NCI-H82 (cell line): ENCODE results near the gene CNGA4.
"Not testable (repeated sequence)": the region's sequence is repeated elsewhere in the genome, so short reads cannot be mapped to it uniquely, and the experiment has no call there.

Experiments used
- DNase-seq: peaks from one replicate; lab custom pipeline; 2025; lab: John Stamatoyannopoulos, UW

CNGA4 gene

GRCh38 chr11:6225024-6225423, 13.9 kb upstream of the CNGA4 start:
- DNase-seq: no peak

GRCh38 chr11:6225896-6226295, 13.0 kb upstream of the CNGA4 start:
- DNase-seq: no peak

DNA sequence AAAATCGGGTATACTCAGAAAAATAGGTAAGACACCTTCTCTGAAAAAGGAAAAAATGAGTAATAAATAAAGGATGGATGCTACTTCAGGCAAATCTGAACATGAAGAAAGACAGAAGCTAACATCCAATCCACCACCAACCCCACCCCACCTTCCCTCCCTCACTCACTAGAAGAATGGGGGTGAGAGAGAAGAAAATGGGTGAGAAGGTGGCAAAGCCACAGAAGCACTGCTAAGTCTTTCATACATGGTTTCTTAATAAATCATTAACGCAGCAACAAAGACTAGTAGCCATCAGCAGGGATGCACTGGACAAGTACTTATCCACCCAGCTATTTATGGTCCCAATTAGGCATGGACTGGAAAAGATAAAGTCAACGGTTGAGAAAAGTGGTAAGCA, 10.4 kb upstream of the CNGA4 start:
- DNase-seq: no peak

GRCh38 chr11:6229911-6230310, 9.0 kb upstream of the CNGA4 start:
- DNase-seq: no peak

GRCh38 chr11:6232899-6233298, 6.0 kb upstream of the CNGA4 start:
- DNase-seq: no peak

DNA sequence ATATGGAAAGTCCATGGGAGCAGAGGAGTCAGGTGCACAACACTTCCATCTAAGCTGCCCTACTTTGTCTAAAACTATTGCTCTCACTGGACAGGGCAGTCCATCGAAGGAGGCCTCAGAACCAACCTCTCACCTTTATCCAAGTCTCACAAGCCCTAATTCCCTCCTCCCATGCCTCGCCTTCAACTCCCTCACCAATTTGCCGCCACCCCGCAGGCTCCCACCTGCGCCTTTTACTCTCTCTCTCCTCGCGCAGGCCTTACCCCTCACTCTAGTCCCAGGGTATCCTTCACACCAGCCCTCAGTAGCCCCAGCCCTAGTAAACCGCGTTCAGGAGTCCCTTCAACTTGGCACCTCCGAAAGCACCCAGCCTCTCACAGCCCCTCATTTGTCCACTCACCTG, 4.9 kb upstream of the CNGA4 start:
- DNase-seq: no peak

- DNase-seq: peak; percentile 100
These were observed 4.3 kb upstream of the CNGA4 start, which contains the start of gene FHIP1B for GRCh38 chr11:6234387-6235107. FHIP1B (minus strand) TSS chr11:6234636; CDS start chr11:6224516, 10,120 bp downstream.

DNA sequence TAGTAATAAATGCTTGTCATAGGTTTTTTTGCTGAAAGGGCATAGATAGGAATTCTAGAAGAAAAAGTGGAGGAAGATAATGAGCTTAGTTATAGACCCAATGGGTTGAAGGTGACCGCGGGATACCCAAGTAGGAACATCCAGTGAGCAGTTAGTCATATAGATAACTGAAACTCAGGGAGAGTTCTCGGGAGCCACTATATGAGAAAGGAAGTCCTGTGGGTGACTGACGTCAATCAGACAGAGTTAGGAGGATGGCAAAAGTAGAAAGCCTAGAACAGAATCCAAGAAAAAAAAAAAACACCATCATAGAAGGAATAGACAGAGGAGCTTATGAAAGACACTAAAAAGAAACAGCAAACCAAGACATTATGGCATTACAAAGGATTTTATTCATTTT, 1.6 kb upstream of the CNGA4 start:
- DNase-seq: no peak

GRCh38 chr11:6237761-6238302, 1.1 kb upstream of the CNGA4 start:
- DNase-seq: no peak

DNA sequence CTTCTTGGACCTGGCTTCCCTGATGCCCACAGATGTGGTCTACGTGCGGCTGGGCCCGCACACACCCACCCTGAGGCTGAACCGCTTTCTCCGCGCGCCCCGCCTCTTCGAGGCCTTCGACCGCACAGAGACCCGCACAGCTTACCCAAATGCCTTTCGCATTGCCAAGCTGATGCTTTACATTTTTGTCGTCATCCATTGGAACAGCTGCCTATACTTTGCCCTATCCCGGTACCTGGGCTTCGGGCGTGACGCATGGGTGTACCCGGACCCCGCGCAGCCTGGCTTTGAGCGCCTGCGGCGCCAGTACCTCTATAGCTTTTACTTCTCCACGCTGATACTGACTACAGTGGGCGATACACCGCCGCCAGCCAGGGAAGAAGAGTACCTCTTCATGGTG, 1.2 kb downstream of the CNGA4 start:
- DNase-seq: no peak

- no peak for DNase-seq
These were observed 1.9 kb downstream of the CNGA4 start for GRCh38 chr11:6240781-6241180.

DNA sequence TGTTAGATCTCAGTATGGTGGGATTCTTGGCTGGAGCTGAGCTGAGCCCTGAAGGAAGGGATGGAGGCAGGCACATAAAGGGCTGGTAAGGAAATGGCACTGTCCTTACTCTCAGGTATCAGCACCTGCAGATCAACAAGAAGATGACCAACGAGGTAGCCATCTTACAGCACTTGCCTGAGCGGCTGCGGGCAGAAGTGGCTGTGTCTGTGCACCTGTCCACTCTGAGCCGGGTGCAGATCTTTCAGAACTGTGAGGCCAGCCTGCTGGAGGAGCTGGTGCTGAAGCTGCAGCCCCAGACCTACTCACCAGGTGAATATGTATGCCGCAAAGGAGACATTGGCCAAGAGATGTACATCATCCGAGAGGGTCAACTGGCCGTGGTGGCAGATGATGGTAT, 2.4 kb downstream of the CNGA4 start:
- no peak for DNase-seq

DNA sequence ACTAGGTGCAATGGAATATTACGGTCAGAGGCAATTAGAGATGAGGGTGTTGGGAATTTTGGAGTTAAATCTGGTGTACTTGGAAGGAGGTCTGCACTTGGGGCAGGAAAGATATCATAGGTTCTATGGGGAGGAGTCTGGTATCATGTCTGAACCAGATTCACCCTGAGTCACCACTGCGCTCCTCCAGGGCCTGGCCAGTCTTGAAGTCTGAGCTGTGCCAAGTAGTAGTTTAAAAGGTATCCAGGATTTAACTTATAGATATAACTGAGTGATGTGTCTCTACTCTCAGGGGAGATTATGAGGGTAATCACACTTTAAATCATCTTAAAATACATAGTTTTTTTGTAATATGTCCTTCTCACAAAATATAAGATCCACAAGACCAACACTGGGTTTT, 6.6 kb downstream of the CNGA4 start:
- no peak for DNase-seq

GRCh38 chr11:6248248-6248647, 9.4 kb downstream of the CNGA4 start:
- DNase-seq: no peak

DNA sequence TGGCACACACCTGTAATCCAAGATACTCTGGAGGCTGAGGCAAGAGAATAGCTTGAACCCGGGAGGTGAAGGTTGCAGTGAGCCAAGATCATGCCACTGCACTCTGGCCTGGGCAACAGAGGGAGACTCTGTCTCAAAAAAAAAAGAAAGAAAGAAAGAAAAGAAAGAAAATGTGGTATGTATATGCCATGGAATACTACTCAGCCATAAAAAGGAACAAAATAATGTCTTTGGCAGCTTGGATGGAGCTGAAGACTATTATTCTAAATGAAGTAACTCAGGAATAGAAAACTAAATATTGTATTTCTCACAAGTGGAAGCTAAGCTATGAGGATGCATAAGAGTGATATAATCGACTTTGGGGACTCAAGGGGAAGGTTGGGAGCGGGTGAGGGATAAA, 10.0 kb downstream of the CNGA4 start:
- DNase-seq: not testable (repeated sequence)

- no peak for DNase-seq
These were observed 11.1 kb downstream of the CNGA4 start for GRCh38 chr11:6249770-6250555.

DNA sequence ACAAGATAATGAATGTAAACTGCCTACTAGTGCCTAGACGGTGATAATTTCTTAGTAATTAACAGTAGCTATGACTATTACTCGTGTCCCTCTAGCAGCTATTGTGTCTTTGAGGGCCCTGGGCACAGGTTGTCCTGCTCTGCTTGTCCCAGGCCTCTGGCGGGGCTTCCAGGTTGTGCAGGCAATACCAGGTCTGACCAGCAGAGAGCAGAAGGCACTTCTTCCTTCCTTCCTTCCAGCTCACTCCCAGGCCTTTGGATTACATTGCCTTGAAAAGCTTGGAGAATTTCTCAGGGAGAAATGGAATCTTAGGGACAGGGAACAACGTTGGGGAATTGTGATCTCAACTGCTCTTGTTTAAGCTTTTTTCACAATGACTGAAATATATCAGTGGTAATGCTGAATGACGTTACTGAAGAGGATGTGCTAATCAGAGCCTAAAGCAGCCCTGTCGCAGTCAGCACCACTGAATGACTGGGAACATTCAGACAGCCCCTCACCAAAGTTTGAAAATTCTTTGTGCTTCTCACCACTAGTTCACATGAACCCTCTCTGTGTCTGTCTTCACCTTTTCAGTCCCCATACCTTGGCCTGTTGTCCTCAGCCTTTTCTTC, 12.3 kb downstream of the CNGA4 start:
- peak; percentile 69 for DNase-seq

DNA sequence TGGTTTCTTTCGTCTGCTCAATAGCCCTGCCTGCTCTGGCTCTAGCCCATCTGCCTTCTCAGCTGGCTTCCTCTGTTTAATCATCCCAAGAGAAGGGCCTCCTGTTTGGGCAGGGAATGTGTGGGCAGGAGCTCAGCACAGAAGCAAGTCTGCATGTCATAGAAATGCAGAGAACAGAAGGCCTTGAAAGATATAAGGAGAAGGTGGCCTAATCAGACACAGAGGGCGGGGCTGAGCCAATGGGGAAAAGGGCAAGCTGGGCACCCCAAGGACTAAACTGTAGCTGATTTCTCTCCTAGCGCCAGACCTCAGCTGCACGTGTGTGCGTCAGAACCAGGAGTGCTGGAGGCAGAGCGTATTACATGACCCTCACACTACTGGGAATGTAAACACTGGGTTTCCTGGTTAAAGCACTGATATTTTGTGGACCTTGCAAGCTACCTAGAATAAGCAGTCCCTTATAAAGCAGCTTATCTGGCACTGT, 13.1 kb downstream of the CNGA4 start:
- DNase-seq: no peak

DNA sequence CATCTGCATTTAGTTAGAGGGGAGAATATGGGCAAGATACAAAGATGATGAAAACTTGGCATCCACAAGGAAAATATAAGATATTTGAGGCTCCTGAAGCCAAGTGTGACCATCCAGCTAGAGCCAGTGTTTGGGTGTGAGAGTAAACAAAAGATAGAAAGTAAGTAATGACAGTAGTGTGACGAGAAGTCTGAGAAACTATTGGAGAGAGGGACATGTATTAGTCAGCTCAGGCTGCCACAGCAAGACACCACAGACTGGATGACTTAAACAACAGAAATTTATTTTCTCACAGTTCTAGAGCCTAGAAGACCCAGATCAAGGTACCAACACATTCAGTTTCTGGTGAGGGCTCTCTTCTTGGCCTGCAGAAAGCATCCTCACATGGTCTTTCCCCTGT, 14.3 kb downstream of the CNGA4 start:
- no peak for DNase-seq

- peak; percentile 21 for DNase-seq
These were observed 19.3 kb downstream of the CNGA4 start for GRCh38 chr11:6258141-6258540.

GRCh38 chr11:6258571-6259081, 19.7 kb downstream of the CNGA4 start:
- no peak for DNase-seq

- DNase-seq: no peak
These were observed 21.4 kb downstream of the CNGA4 start for GRCh38 chr11:6260207-6260726.
